ENCODE results near the gene CHD9.
"Not testable (repeated sequence)": the region's sequence is repeated elsewhere in the genome, so short reads cannot be mapped to it uniquely, and the experiment has no call there.

CHD9 gene

GRCh38 chr16:53054670-53055485, at the start of gene CHD9:
TSS of gene CHD9 (plus strand) at chr16:53054991. CDS start at chr16:53156090, 101,099 bp downstream.
- in situ Hi-C loops (cut with HindIII; ENCODE audit: low sequenced_read_pairs), result loop anchor here (5.0 kb wide), 1 partner anchor 207 kb away; no protein-coding TSS in a partner anchor

- in situ Hi-C loops (cut with HindIII; ENCODE audit: low sequenced_read_pairs), result loop anchor here (10.0 kb wide), 1 partner anchor 462 kb away; the partner anchor contains the start of gene TOX3
Measured at GRCh38 chr16:53007095-53007494, 47.7 kb upstream of the CHD9 start.

GRCh38 chr16:53014287-53014686, 40.5 kb upstream of the CHD9 start:
- in situ Hi-C loops (cut with HindIII; ENCODE audit: low sequenced_read_pairs), result no loop called here

GRCh38 chr16:53018834-53019416, 35.9 kb upstream of the CHD9 start:
- in situ Hi-C loops (cut with HindIII; ENCODE audit: low sequenced_read_pairs), result no loop called here

GRCh38 chr16:53022374-53022773, 32.4 kb upstream of the CHD9 start:
- in situ Hi-C loops (cut with HindIII; ENCODE audit: low sequenced_read_pairs), result no loop called here

- in situ Hi-C loops (cut with HindIII; ENCODE audit: low sequenced_read_pairs), result no loop called here
Measured at GRCh38 chr16:53024045-53024444, 30.7 kb upstream of the CHD9 start.

- in situ Hi-C loops (cut with HindIII; ENCODE audit: low sequenced_read_pairs), result no loop called here
Measured at GRCh38 chr16:53029971-53030370, 24.8 kb upstream of the CHD9 start.

GRCh38 chr16:53031323-53031942, 23.4 kb upstream of the CHD9 start:
- in situ Hi-C loops (cut with HindIII; ENCODE audit: low sequenced_read_pairs), result no loop called here

- in situ Hi-C loops (cut with HindIII; ENCODE audit: low sequenced_read_pairs), result no loop called here
Measured at GRCh38 chr16:53034306-53034705, 20.5 kb upstream of the CHD9 start.

GRCh38 chr16:53035176-53035942, 19.4 kb upstream of the CHD9 start:
- in situ Hi-C loops (cut with HindIII; ENCODE audit: low sequenced_read_pairs), result no loop called here

- in situ Hi-C loops (cut with HindIII; ENCODE audit: low sequenced_read_pairs), result no loop called here
Measured at GRCh38 chr16:53036066-53036465, 18.7 kb upstream of the CHD9 start.

GRCh38 chr16:53036711-53037110, 18.1 kb upstream of the CHD9 start:
- in situ Hi-C loops (cut with HindIII; ENCODE audit: low sequenced_read_pairs), result not testable (repeated sequence)

GRCh38 chr16:53040788-53041187, 14.0 kb upstream of the CHD9 start:
- in situ Hi-C loops (cut with HindIII; ENCODE audit: low sequenced_read_pairs), result no loop called here

- in situ Hi-C loops (cut with HindIII; ENCODE audit: low sequenced_read_pairs), result no loop called here
Measured at GRCh38 chr16:53041320-53042051, 13.3 kb upstream of the CHD9 start.

GRCh38 chr16:53042235-53042701, 12.5 kb upstream of the CHD9 start:
- in situ Hi-C loops (cut with HindIII; ENCODE audit: low sequenced_read_pairs), result no loop called here

GRCh38 chr16:53043428-53043831, 11.4 kb upstream of the CHD9 start:
- in situ Hi-C loops (cut with HindIII; ENCODE audit: low sequenced_read_pairs), result no loop called here

- in situ Hi-C loops (cut with HindIII; ENCODE audit: low sequenced_read_pairs), result no loop called here
Measured at GRCh38 chr16:53043986-53044601, 10.7 kb upstream of the CHD9 start.

GRCh38 chr16:53045341-53046220, 9.2 kb upstream of the CHD9 start:
- in situ Hi-C loops (cut with HindIII; ENCODE audit: low sequenced_read_pairs), result no loop called here

- in situ Hi-C loops (cut with HindIII; ENCODE audit: low sequenced_read_pairs), result not testable (repeated sequence)
Measured at GRCh38 chr16:53047515-53047914, 7.3 kb upstream of the CHD9 start.

All from endothelial cell of hepatic sinusoid (primary cell).